Hematopoietic multipotent progenitor cell treated with erythropoietin and hydrocortisone succinate and interleukin-3 and kit ligand, for 8 days (in vitro differentiated cells): ENCODE results near the gene SCP2.

Experiments
- DNase-seq: peaks from one replicate; pipeline ENCODE4 v3.0.0-alpha.2; 2015

Gene SCP2

DNA sequence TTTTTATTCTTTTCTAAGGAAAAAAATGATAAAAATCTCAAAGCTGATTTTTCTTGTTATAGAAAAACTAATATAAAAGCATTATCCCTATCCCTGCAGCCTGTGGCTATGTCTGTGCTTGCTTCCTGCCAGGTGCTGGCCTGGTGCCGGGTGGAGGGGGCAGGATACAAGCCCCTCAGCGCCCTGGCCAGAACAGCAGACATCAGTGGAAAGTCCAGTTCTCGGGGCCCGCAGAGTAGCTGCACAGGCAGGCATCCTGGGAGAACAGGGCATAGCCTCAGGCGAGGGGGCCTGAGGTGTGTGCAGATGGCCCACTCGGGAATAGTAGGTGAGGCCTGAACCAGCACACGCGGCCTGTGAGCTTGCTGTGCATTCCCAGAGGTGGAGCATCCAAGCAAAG lies 158.3 kb downstream of the SCP2 start:
- DNase-seq = no peak

DNA sequence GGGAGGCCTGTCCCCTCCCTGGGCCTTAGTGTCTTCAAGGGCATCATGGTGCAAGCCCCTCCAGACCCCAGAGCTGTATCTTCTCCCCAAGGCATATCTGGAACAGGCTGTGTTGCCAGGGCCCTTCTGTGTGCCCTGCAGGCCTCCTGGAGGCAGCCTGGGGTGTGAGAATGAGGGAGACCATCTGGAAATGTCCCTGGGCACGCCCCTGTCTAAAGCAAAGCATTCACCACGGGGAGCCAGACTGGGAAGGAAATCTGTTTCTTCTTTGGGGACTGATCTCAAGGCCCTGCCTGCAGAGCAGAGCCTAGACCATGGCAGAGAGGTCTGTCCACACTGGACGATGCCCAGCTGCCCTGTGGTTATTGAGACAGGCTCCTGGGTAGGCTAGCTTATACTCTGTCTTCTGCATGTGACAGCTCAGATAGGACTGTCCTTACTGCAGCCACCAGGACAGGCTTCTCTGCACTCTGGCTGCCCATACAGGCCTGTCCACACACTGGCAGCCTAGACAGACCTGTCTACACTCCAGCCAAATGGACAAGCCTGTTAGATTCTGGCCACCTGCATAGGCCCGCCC lies 159.5 kb downstream of the SCP2 start:
- DNase-seq = no peak

DNA sequence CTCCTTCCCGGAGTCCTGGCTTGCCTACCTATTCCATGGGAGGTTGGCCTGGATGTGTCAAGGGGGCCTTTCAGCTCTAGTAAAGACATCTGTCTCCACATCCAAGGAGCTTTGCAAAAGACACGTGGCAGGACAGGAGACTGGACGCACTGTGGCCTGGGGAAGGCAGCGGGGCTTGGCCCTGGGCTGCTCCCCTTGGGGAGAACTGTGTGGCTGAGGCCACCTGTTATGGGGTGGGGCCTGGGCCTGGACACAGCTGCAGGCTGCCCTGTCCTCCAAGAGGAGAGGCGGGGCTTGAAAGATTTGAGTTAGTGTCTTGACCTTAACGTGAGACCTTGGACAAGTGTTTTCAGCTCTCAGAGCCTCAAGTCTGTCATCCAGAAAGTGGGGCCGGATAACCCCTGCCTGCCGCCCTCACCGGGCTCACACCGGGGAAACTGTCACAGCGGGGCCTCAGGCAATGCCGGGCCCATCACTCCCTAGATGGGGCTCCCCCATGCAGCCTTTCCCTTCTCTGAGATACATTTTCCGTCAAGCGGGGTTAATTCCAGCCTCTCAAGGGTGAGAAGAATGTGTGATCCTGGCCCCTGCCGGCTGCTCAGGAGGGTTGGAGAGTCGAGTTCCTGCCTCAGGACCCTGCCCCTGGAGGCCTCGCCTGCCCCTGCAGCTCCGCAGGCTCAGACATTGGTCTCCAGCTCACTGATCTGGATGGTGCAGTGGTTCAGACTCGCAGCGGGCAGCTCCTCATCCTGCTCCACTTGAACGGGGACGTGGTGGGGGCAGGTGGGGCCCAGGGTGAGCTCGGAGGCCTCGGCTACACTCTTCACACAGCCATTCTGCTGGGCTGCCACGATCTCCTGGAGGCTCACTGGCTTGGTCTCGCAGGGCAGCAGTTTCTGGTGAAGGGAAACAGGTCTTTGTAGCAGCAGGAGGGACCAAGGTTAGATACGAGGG lies 160.5 kb downstream of the SCP2 start:
- no peak for DNase-seq

DNA sequence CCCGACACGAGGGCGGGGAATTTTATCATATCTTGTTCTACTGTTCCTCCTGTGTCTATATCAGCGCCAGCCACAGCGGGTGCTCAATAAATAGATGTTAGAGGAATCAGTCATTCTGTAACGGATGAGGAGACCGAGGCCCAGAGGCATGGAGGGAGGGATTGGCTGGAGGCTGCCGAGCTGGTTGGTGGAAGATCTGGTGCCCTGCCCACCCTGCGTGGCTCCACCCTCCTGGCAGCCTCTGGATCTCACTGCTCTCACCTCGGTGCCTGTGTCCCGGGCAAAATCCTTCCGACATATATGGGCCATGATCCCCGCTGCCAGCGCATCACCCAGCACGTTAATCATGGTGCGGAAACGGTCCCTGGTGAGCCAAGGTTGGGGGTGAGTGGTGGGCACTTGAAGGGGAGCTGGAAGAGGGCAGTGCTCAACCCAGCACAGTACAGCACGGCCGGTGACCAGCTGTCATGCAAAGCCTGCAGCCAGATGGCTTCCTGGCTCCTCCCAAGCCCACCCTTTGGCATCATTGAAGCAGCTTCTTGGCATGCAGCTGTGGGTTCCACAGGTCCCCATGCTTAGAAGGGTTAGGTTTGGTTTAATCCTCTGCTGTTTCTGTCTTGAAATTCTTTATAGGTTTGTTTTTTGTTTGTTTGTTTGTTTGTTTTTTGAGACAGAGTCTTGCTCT lies 161.7 kb downstream of the SCP2 start:
- DNase-seq = no peak

DNA sequence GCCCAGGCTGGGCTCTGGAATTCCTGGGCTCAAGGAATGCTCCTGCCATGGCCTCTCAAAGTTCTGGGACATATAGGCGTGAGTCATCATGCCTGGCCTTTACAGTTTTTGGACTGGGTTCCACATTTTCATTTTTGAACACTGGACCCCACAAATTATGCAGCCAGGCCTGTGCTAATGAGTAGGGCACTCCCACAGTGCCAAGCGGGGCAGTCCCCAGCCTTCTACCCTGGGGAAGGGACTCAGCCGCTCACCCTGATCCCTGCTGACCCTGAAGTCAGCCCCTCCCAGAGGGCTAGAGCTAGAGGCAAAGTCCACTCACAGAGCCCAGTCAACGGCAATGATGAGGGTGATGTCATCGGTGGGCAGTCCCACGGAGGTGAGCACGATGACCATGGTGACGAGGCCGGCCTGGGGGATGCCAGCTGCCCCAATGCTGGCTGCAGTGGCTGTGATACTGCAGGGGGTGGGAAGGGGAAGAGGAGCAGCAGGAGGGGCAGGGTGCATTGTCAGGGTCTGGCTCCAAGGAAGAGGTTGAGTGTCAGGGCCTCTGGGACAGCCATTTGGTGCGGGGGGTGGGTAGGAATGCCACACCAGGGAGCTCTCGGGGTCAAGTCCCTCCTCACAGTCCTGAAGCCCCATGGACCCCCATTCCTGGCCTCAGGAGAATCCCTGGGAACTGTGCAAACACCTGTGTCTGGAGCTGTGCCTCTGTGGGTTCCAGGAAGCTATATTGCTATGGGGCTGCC lies 162.6 kb downstream of the SCP2 start:
- DNase-seq = no peak

DNA sequence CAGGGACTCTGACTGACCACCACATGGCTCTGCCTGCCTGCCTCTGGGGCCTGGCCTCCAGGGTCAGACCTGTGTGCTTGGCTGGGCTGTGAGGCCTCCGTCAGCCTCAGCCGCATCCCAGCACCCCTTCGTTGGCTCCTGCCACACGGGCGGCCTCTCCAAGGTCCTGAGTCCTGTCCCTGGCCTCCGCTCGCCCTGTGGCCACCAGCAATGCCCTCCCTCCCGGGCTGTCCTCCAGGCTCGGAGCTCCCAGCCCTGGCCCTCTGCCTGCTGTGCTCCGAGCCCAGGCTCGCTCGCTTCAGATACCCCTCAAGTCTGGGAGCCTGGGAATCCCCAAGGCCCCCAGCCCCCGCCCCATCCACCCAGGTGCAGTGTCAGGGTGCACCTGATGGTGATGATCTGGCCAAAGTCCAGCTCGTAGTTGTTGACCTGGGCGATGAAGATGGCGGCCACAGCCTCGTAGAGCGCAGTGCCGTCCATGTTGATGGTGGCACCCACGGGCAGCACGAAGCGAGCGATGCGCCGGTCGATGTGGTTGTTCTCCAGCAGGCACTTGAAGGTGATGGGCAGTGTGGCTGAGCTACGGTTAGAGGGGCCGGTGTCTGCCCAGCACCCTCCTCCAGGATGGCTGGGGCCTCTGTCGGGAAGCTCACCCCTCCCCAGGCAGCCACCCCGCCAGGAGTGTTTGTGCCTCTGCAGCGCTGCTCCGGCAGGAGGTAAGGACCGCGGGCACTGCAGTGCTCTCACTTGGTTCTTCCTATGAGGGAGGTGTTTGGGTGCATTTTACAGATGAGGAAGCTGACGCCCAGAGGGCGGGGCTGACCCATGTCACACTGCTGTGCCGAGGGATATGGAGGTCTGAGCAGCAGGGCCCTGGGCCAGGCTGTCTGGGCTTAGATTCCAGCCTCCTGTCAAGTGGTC lies 163.4 kb downstream of the SCP2 start:
- no peak for DNase-seq

DNA sequence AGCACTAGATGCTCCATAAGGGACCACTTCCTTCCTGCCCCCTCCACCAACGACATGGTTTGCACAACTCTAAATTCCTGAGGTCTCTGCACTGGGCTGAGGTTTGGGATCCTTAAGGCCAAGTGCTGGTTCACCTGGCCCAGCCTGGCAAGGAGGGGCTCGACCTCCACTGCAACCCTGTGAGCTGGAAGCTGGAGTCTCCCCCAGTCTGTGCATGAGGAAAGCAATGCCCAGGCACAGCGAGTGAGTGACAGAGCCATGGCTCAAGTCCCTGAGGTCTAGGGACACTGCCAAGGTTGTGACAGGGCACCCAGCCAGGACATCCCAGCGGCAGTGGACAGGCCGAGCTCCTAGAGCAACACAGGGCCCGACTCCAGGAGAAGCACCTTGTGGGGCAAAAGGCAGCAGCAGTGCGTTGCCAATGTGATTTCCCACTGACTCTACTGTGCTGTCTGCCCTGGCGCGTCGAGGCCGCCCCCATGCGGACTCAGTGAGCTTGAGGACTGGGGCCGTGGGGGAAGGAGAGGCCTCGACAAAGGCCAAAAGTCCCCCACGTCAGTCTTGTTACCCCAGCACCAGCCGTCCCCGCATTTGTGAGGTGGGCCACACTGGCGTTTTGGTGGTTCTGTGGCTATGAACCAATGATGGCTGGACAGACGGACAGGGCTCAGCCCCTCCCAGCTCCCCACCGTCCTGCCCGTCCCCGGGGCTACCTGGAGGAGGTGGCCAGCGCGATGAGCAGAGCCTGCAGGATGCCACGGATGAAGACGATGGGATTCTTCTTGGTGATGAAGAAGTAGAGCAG lies 165.0 kb downstream of the SCP2 start:
- DNase-seq = no peak

DNA sequence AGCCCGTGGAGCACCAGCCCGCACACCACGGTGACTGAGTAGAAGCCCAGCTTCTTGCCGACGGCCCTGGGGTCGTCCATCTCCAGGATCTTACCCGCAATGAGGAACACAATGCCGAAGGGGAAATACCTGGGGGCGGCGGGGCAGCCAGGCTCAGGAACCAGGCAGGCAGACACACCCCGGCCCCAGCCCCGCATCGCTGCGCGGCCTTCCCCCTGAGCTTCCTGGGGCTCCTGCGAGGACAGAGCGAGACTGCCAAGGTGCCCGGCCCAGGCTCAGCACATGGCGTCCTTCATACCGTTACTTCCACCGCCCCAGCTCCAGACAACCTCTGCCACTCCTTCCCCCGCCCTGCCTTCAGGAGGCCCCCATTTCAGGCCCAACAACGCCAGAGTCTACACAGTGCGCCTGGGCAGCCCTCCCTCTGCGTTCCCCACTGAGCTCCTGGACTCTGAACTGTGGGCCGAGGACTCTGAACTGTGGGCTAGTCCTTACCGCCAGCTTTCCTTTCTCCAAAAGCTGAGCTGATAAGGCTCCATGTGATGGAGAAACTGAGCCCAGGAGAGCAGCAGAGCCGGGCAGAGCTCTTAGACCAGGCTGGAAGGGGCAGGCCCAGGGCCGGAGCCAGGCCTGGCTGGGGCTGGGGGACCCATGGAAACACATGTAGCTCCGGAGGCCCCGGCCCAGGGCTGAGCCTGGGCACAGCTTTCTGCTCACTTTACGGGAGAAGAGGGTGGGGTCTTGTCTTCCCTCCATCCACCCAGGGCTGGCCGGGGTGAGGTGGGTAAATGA lies 165.8 kb downstream of the SCP2 start:
- no peak for DNase-seq

DNA sequence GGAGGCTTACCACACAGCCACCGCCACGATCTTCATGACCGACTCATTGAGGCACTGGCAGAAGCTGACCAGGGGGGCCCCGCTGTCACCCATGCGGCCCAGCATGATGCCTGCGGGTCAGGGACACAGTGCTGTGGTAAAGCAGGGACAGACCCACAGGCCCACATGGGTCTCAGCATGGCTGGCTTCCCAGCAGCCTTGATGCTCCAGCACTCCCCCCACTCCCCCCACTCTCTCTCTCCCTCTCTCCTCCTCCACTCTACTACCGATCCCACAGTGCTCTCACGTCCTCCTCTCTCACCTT lies 166.3 kb downstream of the SCP2 start:
- no peak for DNase-seq

DNA sequence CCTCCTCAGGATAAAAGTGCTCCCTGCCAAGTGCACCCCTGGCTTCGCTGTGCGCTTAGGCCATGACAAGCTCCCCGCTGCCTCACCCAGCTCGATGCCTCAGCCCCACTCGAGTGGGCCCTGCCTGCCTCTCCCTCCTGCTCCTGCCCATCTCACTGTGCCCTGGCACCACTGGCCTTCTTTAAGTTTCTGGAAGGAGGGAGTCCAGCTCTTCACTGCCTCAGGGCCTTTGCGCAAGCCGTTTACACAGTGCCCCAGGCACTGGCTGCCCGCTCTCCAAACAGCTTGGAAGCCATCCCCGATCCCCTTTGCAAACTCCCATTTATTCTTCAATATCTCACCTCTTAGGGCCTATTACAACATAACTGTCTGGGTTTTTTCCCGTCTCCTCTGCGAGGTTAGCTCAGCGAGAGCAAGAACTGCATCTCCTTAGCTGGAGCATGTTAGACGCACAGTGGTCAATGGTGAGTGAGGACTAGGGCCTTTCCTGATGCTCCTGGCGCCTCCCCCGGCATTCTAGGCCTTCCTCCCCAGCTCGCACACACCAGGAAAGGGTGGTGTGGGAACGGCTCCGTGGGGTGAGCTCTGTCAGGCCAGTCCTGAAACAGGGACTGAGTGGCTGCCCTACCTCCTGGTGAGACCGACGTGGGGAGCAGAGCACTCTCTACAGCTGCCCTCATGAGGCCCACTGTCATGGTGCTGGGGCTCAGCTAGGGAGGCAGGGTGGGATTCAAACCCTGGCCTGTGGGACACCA lies 166.9 kb downstream of the SCP2 start:
- no peak for DNase-seq

DNA sequence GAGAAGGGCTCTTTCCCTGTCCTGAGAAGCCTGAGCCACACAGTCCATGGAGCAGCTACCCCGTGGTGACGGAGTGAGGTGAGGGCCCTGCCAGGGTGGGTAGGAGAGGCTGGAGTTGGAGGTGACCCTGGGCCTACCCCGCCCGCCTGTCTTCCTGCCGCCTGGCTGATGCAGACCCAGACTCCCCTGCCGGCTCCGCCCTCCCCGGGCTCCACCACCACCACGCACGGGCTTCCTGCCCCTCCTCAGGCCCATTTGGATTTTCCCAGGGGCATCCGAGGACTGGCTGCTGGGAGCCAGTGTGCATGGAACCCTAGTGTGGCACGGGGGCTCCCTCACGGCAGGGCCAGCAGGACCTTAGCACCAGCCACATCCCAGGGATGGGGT lies 167.4 kb downstream of the SCP2 start:
- no peak for DNase-seq
